Mesodermal cell (in vitro differentiated cells): ENCODE data around the gene KCNH4.
"Not testable (repeated sequence)": the region's sequence is repeated elsewhere in the genome, so short reads cannot be mapped to it uniquely, and the experiment has no call there.

Experiments used
- H3K27ac ChIP-seq: 2 replicates; pipeline ENCODE4 v1.7.0; 2013; ENCODE audit warnings: mild to moderate bottlenecking, low read depth, low read length, moderate library complexity; ENCODE audit not compliant: severe bottlenecking
- H3K36me3 ChIP-seq: 2 replicates; pipeline ENCODE4 v1.7.1; 2013; ENCODE audit warnings: mild to moderate bottlenecking, low read length, moderate library complexity; ENCODE audit not compliant: control insufficient read depth, insufficient read depth
- H3K4me1 ChIP-seq: one replicate; pipeline ENCODE4 v1.7.1; 2013; ENCODE audit warnings: mild to moderate bottlenecking, low read length; ENCODE audit not compliant: insufficient read depth, control insufficient read depth, poor library complexity, severe bottlenecking
- H3K4me3 ChIP-seq: 2 replicates; pipeline ENCODE4 v1.7.0; 2013; ENCODE audit warnings: low read length, control low read depth, mild to moderate bottlenecking; ENCODE audit not compliant: insufficient read depth, poor library complexity, severe bottlenecking; ENCODE audit errors: extremely low read depth
- H3K9me3 ChIP-seq: 2 replicates; pipeline ENCODE4 v1.7.1; 2013; ENCODE audit warnings: mild to moderate bottlenecking, low read length, moderate library complexity; ENCODE audit not compliant: control insufficient read depth
- WGBS, 2 experiments: methylation state at CpG; one replicate each; pipeline ENCODE4 v1.1.5; 2013; ENCODE audit warnings: missing lambda C conversion rate in 2 of 2; ENCODE audit not compliant: insufficient coverage in 2 of 2; 5-methylcytosine and 5-hydroxymethylcytosine counted together

The KCNH4 gene

GRCh38 chr17:42210046-42210445 is 29.1 kb upstream of the KCNH4 start:
- Histone ChIP-seq H3K27ac (no peak overlapping the region), H3K36me3 (peaks cover 90% of the 10 kb centered on the region)
- 92 to 96% methylated on average over 5 to 6 of the region's 6 CpGs for WGBS, 2 experiments

GRCh38 chr17:42206153-42206612 is 25.2 kb upstream of the KCNH4 start:
- not testable (repeated sequence) for H3K4me3 ChIP-seq, H3K4me1 ChIP-seq, H3K9me3 ChIP-seq, H3K27ac ChIP-seq
- WGBS, 2 experiments = 100% methylated on average over 1 to 3 of the region's 8 CpGs
- H3K36me3 ChIP-seq = peaks cover 79% of the 10 kb centered on the region

More at GRCh38 chr17:42210046-42210445, 29.1 kb upstream of the KCNH4 start:
- no peaks in the 10 kb centered on the region for H3K9me3 ChIP-seq
- H3K4me1 ChIP-seq = no peaks in the 10 kb centered on the region
- no peak overlapping the region for H3K4me3 ChIP-seq

- 86 to 100% methylated on average over 1 to 2 of the region's 2 CpGs for WGBS, 2 experiments
- no peaks in the 10 kb centered on the region for H3K9me3 ChIP-seq
- no peak overlapping the region for H3K4me3 ChIP-seq
- H3K27ac ChIP-seq = no peak overlapping the region
- H3K36me3 ChIP-seq = peaks cover 67% of the 10 kb centered on the region
- H3K4me1 ChIP-seq = no peaks in the 10 kb centered on the region
Observed at GRCh38 chr17:42203354-42203753, 22.4 kb upstream of the KCNH4 start.

- WGBS, 2 experiments = 96% methylated on average over 4 of the region's 5 CpGs; no CpG with 5 or more reads in 1 of the 2 experiments
- Histone ChIP-seq H3K36me3 (peaks cover 63% of the 10 kb centered on the region), H3K27ac (no peak overlapping the region), H3K4me1 (no peaks in the 10 kb centered on the region), H3K4me3 (no peak overlapping the region), H3K9me3 (no peaks in the 10 kb centered on the region)
Observed at GRCh38 chr17:42202696-42203095, 21.8 kb upstream of the KCNH4 start.

- Histone ChIP-seq H3K9me3 (no peaks in the 10 kb centered on the region), H3K4me3 (no peak overlapping the region), H3K4me1 (no peaks in the 10 kb centered on the region), H3K36me3 (peaks cover 57% of the 10 kb centered on the region), H3K27ac (no peak overlapping the region)
- 98 to 100% methylated on average over 5 to 6 of the region's 6 CpGs for WGBS, 2 experiments
Observed at GRCh38 chr17:42202159-42202558, 21.2 kb upstream of the KCNH4 start.

GRCh38 chr17:42201458-42201772 is 20.5 kb upstream of the KCNH4 start:
- H3K9me3 ChIP-seq = no peaks in the 10 kb centered on the region
- no peak overlapping the region for H3K4me3 ChIP-seq
- 92 to 97% methylated on average over 5 to 7 of the region's 10 CpGs for WGBS, 2 experiments
- no peak overlapping the region for H3K27ac ChIP-seq
- peaks cover 50% of the 10 kb centered on the region for H3K36me3 ChIP-seq
- H3K4me1 ChIP-seq = no peaks in the 10 kb centered on the region

GRCh38 chr17:42200706-42201457 is 19.9 kb upstream of the KCNH4 start:
- WGBS, 2 experiments = 90 to 94% methylated on average over 7 to 10 of the region's 14 CpGs
- no peak overlapping the region for H3K27ac ChIP-seq
- H3K4me1 ChIP-seq = no peaks in the 10 kb centered on the region
- H3K36me3 ChIP-seq = peaks cover 45% of the 10 kb centered on the region
- H3K4me3 ChIP-seq = no peak overlapping the region
- H3K9me3 ChIP-seq = no peaks in the 10 kb centered on the region

- no peak overlapping the region for H3K27ac ChIP-seq
Observed at GRCh38 chr17:42199416-42200011, 18.6 kb upstream of the KCNH4 start.

GRCh38 chr17:42198897-42199296 is 18.0 kb upstream of the KCNH4 start:
- Histone ChIP-seq H3K9me3 (no peaks in the 10 kb centered on the region), H3K36me3 (peaks cover 28% of the 10 kb centered on the region), H3K4me3 (no peak overlapping the region), H3K27ac (no peak overlapping the region), H3K4me1 (no peaks in the 10 kb centered on the region)
- WGBS, 2 experiments = 89 to 94% methylated on average over 1 to 2 of the region's 4 CpGs

More at GRCh38 chr17:42199416-42200011, 18.6 kb upstream of the KCNH4 start:
- no peaks in the 10 kb centered on the region for H3K4me1 ChIP-seq
- no peaks in the 10 kb centered on the region for H3K9me3 ChIP-seq
- peaks cover 34% of the 10 kb centered on the region for H3K36me3 ChIP-seq
- no peak overlapping the region for H3K4me3 ChIP-seq
- WGBS, 2 experiments = 87 to 100% methylated on average over 3 to 4 of the region's 12 CpGs

GRCh38 chr17:42197564-42198156 is 16.7 kb upstream of the KCNH4 start:
- H3K36me3 ChIP-seq = peaks cover 19% of the 10 kb centered on the region
- H3K4me3 ChIP-seq = no peak overlapping the region
- H3K27ac ChIP-seq = no peak overlapping the region
- WGBS, 2 experiments = 91 to 94% methylated on average over 3 to 5 of the region's 8 CpGs
- no peaks in the 10 kb centered on the region for H3K4me1 ChIP-seq
- H3K9me3 ChIP-seq = no peaks in the 10 kb centered on the region
